Measurements from ENCODE around the gene ICE2. TPM values are rescaled to one million over a fixed set of nuclear protein-coding genes. Genes with fewer than 3 reads are reported as not detected.

ICE2 gene
- total RNA-seq, 1 donor from 2014 or later, result 29.1 TPM

Other genes starting within 250 kb of the ICE2 start
- 2,122 TPM for gene ANXA2, start 81.2 kb downstream of the ICE2 start, total RNA-seq

Measured in esophagus mucosa (tissue), 1 donor.